GM21786 (cell line): Measurements from ENCODE around the gene VPS54.

Source experiments
- ATAC-seq: cut with Tn5 transposase; IDR thresholded peaks from one replicate; pipeline ENCODE4 v1.9.1; 2021; ENCODE audit not compliant: unreplicated experiment

The VPS54 gene, protein sequence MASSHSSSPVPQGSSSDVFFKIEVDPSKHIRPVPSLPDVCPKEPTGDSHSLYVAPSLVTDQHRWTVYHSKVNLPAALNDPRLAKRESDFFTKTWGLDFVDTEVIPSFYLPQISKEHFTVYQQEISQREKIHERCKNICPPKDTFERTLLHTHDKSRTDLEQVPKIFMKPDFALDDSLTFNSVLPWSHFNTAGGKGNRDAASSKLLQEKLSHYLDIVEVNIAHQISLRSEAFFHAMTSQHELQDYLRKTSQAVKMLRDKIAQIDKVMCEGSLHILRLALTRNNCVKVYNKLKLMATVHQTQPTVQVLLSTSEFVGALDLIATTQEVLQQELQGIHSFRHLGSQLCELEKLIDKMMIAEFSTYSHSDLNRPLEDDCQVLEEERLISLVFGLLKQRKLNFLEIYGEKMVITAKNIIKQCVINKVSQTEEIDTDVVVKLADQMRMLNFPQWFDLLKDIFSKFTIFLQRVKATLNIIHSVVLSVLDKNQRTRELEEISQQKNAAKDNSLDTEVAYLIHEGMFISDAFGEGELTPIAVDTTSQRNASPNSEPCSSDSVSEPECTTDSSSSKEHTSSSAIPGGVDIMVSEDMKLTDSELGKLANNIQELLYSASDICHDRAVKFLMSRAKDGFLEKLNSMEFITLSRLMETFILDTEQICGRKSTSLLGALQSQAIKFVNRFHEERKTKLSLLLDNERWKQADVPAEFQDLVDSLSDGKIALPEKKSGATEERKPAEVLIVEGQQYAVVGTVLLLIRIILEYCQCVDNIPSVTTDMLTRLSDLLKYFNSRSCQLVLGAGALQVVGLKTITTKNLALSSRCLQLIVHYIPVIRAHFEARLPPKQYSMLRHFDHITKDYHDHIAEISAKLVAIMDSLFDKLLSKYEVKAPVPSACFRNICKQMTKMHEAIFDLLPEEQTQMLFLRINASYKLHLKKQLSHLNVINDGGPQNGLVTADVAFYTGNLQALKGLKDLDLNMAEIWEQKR

DNA sequence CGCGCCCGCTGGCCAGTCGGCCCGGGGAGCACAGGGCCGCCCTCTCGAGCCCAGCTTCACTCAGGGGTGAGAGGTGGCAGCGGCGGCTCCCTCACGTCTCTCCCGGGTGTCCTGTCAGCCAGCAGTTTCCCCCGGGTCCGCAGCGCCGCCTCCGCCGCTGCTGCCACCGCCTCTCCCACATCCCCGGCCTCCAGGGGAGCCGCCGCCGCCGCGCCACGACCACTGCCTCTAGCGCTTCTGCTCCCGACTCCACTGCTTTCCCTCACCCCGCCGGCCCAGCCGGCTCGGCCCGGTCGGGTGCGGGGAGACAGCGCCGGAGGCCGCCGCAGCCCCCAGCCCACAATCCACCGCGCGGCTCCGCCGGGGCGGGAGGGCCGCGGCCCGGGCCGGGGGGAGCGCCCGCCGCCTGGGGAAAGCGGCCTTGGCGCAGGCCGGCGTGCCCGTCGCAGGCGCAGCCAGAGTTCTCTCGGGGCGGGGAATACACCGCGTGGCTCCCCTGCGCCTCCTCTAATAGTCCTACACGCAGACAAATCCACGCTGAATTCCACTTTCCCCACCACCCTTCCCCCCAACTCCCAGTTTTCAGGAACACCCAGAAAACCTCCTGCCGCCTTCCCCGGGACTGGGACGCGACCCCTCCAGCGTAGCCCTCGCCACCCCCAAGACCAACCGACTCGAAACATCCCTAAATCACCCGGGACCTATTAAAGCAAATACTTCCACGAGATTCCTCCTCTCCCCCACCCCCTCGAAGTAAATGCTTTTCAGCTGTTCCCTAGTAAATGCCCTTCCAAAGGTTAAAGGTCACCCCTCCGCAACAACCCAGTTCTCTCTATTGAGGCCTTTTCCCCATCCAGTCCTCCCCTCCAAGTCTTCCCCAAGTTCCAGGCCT is at the start of gene VPS54:
VPS54 (minus strand) TSS at position 346 of the 892 bp plus-strand sequence. CDS start 35,429 bp downstream, outside the sequence.
- peak; percentile 51 for ATAC-seq

DNA sequence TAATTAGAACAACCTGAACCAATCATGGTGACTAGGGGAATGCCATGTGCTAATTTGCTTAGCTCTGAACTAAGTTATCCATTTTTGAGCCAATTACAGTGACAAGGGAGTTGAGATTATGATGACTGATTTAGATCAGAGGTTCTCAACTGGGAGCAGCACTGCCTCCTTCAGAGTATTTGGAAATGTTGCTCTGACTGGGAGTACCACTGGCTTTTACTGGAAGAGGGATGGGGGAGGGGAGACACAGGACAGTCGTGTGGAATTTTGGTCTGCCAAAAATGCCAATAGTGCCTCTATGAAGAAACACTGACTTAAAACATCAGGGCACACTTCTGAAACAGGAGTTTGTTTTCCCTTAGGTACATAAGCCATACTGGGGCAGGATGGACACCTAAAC is 48.1 kb upstream of the VPS54 start:
- ATAC-seq: no peak

DNA sequence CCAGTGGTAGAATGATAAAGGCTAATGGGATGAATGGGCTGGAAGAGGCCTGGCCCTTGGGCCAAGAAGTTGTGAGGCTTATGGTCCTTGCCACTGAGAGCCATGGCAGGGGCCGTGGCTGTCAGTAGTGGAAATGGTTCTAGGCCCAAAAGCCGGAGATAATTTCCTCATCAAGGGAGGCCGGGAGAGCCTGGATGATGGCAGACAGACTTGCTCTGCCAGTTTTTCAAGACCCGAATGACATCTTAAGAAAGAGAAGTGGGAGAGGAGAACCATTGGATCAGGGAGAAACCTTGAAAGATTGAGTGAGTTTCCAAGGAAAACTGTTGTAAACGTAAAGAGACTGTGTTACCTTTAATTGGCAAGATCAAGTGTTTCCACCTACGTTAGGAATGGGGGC is 46.3 kb upstream of the VPS54 start:
- no peak for ATAC-seq

DNA sequence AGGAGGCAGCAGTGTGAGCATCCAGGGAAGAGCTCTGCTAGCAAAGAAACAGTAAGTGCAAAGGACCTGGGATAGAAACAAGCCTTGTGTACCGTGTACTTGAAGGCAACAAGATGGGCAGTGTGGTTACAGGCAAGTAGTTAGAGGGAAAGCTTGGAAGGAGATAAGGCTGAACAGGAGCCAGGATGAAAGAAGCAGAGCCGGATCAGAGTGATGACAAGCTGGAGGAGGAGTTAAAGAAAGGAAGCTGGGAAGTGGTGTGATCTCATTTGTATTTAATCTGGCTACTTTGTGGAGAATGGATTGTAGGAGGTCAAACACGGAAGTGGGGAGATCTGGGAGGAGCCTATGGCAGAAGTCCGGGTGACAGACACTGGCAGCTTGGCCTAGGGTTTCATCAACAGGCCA is 44.7 kb upstream of the VPS54 start:
- ATAC-seq: no peak

DNA sequence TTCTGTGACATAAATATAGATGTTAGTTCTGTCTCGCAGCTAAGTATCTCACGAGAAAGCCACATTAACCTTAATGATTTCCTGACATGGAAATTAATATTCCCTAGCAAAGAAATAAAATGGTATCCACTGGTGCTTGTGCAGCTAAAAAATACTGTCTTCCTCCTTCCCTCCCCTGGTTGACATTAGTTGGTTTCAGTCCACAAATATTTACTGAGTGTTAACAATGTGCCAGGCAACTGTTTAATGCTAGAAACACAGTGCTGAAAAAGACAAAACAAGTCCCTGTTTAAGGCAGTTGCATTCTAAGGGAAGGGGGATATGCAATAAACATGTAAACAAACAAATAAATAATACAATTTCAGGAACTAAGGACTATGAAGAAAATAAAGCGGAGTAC is 44.2 kb upstream of the VPS54 start:
- no peak for ATAC-seq

DNA sequence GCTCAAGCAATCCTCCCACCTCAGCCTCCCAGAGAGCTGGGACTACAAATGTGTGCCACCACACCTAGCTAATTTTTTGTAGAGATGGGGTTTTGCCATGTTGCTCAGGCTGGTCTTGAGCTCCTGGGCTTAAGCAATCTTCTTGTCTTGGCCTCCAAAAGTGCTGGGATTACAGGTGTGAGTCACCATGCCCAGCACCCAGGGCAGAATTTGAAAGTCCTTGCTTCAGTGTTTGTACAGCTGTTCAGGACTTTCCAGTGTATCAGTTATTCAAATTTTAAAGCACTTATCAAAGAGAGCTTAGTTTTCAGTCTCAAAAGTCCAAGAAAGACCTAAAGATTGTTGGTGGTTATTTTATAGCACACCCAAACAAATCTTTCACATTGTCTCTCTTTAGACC is 43.6 kb upstream of the VPS54 start:
- no peak for ATAC-seq

DNA sequence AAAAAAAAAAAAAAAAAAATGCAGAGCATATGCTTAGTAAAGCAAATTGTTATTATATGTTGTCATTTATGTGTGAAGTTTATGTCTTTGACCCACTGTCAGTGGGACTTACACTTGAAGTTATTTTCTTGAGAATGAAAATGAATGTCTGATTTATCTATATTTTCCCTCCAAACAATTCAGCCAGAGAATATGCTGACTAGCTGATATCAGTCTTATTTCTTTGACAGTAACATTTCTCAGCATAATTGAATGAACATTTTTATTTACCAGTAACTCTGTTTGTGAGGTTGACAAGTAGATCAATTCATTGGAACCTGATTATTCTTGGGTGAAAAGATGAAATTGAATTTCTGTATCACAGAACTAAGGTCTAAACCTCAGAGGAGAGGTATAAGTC is 40.0 kb upstream of the VPS54 start:
- no peak for ATAC-seq

DNA sequence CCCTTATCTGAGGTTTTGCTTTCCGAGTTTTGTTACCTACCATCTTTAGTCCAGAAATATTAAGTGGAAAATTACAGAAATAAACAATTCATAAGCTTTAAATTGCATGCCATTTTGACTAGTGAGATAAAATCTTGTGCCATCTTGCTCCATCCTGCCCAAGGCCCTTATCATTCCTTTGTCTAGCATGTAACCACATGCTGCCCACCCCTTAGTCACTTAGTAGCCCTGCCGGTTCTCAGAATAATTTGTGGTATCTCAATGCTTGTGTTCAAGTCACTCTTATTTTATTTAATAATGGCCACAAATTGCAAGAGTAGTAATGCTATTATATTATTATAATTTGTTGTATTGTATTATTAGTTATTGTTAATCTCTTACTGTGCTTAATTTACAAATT is 36.8 kb upstream of the VPS54 start:
- no peak for ATAC-seq

DNA sequence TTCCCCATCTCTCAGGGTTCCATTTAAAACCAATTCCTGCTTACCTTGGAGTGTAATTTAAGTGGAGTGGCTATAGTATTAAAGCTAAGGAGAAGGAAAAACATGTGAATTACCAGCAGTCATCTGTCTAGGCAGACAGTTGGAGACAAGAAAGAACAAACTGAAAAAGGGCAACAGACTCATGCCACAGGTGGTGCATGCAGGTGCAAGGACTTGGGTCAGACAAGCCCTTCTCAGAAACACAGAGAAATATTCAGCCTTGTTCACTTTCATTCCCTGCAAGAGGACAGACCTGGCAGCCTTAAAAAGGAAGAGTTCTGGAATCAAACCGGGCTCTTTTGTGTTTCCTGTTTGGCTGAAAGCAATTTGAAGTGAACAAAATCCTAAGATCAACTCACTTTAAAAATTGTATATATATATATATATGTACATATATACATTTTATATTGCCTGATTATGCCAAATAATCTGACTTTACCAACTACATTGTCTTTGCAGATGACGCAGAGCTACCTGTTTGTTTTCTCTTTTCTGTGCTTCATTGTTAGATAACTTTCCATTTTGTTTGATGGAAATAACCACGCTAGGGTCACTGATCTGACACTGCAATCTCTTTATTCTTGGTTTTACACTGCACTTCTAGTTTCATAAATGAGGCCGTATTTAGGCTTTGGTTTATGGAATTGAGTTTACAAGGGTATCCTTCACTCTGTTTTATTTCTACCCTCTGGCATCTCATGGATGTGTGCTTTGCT is 35.1 kb upstream of the VPS54 start:
- no peak for ATAC-seq

DNA sequence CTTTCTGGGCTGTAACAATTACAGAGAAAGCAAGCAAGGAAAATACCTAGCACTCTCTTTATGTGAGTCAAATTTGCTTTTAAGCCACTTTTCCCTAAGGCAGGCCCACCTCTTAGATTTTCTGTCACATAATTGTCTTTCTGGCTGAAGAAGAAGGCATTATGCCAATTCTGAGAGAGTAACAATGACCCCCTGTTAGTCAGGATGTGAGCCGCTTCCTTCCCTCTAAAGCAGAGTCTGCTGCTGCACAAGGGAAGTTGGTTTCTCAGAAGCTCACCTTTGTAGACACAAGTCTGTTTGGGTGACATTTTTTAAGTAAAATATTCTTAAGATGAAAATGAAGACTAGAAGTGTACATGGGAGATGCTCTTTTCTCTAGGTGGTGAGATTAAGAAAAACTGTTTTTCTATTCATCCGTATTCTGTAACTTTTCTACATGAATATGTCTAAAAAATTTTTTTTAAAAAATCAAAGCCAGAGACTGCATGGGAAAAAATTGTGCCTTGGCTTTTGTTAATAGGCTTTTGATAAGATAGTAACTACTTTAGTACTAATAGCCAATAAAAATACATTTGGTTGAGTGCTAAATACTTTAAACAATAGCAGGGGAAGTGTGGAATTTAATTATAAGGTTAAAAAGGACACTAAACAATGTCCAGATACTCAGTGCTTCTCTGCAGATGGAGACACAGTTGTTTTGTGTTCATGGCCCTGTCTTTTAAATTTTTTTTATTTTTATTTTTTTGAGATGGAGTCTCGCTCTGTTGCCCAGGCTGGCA is 33.4 kb upstream of the VPS54 start:
- ATAC-seq: no peak

DNA sequence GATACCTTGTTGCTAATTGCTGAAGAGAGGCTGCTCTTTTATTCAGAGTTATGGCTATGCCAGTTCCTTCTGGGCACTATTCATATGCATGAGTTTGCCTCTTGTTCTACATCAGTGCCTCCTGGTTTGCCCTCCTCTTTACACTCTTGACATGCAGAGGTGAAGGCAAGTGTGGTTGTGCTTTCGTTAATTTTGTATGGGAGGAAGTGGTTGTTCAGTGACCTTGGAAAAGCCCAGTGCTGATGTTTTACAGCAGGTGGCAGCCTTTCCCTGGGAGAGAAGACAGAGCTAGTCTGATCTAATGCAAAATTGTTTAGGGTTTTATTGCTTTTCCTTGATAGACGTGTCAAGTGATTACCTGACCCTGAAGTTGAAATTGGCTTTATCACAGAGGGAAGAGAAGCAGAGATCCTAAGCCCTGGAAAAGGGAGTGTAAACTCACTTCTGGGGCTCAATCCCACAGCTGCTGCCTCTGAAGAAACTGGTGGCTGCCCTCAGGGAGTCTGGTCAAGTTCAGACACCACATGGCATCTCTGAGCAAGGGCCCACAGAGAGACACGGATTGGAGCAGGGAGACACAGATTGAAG is 30.5 kb upstream of the VPS54 start:
- ATAC-seq: peak; percentile 89

DNA sequence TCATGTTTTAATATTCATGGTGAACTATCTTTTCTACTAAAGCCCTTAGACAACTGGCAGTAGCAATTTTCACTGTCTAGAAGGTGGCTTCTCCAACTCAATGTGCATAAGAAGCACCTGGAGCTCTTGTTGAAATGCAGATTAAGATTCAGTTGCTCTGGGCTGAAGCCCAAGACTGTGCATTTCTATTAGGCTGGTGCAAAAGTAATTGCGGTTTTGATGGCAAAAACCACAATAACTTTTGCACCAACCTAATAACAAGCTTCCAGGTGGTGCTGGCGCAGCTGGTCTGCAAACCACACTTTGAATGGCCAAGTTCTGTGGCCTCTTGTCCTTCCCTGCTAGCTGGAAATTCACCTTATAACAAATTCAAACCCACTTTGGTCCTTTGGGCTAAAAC is 26.7 kb upstream of the VPS54 start:
- no peak for ATAC-seq

DNA sequence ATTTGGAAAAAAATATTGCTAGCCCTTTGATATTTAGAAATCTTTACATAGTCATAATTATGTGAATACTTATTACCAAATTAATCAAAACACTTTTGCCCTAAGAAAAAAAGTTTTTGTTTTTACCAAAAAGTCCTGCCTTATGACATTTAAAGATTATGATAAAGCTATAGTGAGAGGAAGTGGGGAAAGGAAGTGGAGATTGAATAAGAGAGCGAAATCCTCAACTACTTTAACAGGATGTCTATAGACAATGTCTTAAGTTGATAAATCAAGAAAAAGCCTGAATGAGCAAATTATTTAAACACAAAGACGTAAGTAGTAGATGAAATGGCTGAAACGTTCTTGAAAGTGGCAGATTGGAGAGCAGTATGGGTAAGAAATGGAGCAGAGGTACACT is 20.9 kb upstream of the VPS54 start:
- no peak for ATAC-seq

DNA sequence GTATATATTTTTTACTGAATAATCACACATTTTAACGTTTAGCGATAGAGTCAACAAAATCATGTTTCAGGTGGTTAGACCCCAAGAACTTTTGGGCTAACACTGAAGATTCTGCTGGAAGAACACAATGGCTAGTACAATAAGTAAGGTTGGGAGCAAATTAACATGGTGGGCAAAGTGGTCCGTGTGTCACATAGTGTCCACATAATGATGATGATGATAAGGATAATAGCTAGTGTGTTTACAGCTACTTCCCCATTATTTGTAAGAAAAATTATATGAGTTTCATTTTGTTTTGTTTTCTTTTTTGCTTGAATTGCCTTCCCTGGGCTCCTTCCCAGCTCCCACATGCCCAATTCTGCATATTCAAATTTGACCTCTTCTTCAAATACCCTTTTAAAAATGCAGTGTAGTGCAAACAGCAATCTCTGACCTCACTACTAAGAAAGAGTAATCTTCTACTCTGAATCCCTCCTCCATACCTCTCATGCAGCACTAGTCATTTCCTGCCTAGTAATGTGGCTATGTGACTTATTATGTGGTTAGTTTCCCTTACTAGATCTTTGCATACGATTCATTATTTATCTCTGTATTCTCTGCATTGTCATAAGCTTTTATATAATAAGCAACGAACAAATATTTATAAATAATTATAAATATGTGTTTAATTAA is 16.9 kb upstream of the VPS54 start:
- ATAC-seq: peak; percentile 97

DNA sequence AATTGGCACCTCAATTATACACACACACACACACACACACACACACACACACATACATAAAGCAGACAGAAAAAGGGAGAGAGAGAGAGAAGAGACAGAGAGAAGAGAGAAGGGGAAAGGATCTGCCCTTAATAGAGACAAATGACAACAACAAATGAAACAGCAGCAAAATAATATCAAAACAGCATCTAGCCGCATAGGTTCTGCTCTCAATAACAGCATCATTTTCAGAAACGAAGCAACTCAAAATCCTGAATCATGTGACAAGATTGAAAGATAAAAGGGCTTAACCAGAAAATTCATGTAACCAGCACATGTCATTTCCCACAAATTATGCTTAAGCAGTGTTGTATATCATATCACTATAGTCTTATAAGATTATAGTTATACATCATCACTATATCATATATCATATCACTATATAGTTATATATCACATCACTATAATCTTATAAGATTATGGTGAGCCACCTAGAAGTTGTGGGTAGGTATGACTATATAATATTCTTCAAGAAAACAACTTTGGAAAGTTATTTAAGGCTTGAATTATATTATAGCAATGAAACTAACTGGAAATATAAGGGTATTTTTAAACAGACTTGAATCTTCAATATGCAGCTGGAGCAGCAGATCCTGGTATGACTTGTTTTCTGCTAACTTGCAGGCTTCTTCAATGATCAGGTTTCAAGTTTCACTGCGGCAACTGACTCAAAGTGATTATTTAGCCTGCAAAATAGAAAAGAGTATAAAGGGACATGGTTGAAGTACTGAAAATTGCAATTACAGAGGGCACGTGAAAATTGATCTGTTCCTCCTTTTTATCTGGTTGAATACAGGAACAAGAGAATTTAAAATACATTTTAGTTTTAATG is 16.1 kb upstream of the VPS54 start:
- no peak for ATAC-seq

DNA sequence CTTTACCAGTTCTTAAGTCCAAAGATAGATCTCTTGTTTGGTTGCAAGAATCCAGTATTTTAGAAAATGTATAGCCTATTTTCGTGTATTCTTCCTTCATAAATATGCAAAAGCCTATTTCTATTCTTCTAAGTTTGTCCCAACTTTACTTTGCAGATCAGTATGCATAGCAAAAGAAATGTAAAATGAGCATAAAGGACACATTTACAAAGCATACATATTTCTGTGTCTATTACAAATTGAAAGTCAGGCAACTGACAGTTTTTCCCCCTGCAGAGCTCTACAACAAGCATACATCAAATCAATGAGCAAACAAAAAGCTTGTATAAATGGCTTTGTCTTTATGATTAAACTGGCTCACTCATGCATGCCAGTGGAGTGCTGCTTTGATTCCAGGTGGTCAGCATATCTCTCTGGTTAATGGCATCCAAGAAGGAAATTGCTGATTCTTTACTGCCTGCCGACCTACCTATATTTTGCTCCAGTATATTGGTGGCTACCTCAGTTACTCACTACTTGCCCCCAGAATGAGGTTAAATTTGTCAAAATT is 10.0 kb upstream of the VPS54 start:
- no peak for ATAC-seq

DNA sequence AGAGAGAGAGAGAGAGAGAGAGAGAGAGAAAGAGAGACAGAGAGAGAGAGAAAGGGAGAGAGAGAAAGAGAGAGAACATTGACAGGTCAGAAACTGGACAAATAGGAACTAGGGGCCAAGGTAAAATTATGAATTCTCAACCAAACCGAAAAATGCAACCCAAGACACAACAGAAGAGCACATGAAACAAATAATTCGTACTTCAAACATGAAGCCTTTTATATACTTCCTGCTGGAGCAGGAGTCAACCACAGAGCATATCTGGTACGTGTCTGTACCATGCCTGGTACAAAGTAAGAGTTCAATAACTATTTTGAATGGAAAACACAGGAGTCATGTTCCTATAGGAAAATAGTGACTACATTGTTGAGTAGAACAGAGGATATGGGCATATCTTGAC is 6.5 kb upstream of the VPS54 start:
- no peak for ATAC-seq
